Stimulated activated CD4-positive, alpha-beta T cell treated with anti-CD3 and anti-CD28 coated beads, Interleukin-1b, Interleukin-23, amount 100 ng/mL, for 48 hours (primary cell): ENCODE measurements around the gene FAM47C.
"Not testable (repeated sequence)": the region's sequence is repeated elsewhere in the genome, so short reads cannot be mapped to it uniquely, and the experiment has no call there.

Experiments
- DNase-seq: peaks from one replicate; pipeline ENCODE4 v3.0.0-alpha.2; 2020

FAM47C gene

DNA sequence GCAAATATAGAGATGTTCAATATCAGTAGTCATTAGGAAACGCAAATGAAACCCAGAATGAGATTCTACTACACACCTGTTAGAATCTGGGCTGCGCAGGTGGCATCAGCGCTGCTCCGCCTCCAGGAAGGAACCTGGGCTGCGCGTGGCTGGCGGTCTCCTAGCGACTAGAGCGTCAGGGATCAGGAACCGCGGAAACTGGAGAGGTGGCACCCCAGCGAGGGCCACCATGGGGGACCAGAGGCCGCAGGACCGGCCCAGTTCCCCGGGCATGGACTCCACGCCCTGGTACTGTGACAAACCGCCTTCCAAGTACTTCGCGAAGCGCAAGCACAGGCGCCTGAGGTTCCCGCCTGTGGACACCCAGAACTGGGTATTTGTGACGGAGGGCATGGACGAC, at the start of gene FAM47C:
Gene FAM47C, plus strand, starts transcription at position 185 of the 400 bp plus-strand sequence. Its CDS starts 45 bp downstream, at position 230.
- DNase-seq, result not testable (repeated sequence)

DNA sequence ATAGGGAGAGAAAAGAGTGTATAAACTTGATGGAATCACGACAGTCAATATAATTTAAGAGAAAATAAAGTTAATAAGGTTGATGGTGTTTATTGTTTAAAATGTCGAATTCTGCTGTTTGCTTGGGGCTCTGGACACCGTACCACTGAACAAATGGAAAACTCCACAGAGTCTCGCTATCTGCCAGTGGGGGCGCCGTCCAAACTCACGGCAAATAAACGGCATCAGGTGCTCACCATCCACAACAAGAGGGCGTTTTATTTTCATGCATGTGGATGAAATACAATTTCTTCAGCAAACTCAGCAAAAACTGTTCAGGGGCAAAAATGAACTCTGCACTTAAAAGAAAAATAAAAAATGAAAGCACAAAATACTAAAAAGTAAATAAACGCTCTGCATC, 46.6 kb upstream of the FAM47C start:
- DNase-seq, result no peak

DNA sequence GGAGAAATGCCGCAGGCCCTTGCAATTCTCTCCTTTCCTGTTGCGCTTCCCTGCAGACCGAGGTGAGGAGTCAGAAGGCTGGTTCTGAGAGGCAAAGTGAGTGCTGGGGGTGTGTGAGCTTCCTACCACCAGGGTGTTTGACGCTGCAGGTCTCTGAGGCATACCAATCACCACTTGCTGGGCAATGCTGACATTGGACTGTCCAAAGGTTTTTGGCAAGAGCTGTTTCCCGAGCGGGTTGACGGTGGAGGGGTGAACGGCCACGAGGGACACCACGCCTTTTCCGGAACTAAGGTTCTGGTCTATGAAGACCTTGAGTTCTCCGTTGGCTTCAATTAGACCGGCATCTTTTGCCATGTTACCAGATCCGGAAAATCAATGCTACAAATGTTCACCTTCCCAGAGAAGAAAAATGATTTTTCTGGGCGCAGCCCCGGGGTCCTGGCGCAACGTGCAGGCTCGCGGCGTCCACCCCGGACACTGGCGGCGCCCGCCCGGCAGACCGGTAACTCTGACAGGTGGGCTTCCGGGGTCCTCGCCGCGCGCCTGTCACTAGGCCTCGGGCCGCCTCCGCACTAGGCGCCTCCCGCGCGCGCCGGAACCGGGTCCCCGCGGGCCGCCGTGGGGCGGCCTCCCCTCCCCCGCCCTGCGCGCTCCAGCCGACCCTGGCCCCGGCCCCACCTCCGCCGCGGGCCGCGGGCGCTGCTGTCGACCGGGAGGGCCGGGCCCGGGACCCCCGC, 44.9 kb upstream of the FAM47C start:
- no peak for DNase-seq

DNA sequence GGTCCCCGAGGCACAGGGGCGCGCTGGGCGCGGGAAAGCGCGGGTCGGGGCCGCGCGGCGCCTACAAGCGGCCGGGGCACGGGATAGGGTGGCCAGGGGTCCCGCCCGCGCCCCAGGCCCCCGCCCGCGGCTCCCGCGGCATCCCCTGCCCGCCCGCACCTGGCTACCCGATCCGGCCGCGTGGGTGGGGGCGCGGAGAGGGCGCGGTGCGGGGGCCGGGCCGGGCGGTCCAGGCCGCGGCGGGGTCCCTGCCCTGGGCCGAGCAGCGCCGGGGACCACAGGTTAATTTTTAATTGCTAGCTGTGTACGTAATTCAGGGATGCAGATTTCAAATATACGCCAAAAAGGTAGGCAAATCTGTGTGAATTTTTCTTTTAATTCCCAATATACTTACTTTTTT, 44.3 kb upstream of the FAM47C start:
- DNase-seq, result no peak

DNA sequence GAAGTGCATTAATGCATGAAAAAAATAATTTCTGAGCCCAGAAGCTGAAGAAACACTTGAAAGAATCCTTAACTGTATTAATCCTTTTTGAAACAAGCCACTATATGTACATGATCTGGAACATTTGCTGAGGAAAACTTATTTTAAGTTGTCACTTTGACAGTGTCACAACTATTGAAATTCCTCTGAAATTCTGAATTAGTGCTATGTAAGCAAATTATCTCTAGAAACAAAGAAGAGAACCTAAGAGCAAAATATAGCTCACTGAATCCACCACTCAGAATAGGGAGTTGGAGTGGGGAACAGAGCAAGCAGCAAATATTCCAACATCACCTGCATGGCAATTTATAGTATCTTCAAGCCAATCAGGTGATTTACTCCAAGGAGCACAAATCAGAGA, 34.6 kb upstream of the FAM47C start:
- no peak for DNase-seq

DNA sequence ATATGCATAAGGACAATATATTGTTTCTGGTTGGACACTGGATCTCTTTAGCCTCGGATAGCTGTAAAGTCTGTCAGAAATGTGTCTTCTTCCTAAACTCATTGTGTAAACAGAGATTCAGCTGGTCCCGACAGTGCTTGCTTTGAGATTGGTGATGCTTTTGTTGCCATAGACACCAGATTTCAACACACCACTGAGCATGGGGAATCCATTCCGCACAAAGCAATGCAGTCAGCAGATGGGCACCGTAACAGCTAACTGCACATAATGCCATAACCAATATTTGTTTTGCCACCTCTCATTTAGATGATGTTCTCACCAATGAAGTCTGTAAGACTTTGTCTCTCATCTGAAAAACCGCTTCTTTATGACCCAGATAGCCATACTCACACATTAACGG, 33.3 kb upstream of the FAM47C start:
- DNase-seq, result no peak

DNA sequence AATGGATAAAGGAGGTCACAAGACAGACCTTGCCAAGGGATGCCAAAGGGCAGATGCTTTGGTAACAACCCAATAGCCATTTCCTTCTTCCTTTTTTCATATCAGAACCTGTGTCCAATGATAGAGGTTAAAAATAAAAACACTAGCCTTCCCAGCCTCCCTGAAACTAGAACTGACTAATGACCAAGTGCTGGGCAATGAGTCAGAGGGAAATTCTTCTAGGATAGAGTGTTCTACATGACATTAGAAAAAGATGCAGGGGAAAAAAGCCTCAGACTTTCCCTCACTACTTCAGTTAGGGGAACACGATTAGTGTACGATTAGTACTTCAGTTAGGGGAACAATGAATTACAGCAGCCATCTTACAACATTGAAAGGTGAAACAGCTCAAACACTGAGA, 29.3 kb upstream of the FAM47C start:
- no peak for DNase-seq

DNA sequence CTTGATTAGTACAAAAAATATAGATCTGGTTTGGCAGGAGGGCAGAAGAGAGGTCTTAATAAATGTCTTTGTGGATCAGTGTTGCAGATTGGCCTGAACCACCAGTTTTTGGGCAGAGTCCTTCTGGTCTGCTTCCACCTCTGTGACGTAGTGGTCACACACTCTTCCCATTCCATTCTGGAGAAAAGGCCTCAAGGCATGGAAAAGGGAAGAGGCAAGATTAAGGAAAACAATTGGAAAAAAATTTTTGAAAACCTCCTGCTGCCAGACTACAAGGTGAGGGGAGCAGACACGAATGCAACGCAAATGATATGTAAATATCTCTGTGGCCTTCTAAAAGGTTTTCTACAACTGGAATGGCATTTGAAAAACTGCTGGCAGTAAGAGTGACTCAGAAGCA, 24.3 kb upstream of the FAM47C start:
- no peak for DNase-seq

DNA sequence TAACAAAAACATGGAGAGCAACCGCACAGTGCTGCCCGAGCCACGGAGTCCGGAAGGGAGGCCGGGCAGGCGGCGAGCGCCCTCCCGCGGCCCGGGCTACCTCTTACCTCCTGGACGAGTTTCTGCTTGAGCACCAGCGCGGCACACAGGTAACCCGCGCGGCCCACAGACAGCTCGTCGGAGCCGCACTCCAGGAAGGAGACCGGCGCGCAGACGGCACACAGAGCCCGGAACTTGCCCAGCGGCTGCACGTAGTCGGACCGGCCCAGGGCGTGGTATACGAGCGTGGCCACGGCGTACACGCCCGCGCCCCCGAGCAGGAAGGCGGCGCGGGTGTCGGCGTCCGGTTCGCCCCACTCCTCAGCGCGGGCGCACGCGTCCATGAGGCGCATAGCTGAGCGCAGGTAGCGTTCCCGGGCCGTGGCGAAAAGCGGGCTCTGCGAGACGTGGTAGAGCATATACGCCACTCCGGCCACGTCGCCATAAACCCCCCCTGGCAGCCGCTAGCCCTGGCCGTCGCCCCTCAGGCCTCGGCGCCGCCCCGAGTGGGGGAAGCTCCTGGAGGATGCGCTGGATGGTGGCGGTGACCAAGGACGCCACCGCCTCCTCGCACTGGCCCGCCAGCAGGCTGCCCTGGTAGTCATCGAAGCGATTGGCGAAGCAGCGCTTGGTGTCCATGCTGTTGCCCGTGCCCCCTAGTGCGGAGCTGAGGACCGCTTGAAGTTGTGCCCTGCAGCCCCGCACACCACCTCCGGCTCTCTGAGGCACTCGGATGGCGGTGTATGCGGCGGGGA, 22.6 kb upstream of the FAM47C start:
- not testable (repeated sequence) for DNase-seq

DNA sequence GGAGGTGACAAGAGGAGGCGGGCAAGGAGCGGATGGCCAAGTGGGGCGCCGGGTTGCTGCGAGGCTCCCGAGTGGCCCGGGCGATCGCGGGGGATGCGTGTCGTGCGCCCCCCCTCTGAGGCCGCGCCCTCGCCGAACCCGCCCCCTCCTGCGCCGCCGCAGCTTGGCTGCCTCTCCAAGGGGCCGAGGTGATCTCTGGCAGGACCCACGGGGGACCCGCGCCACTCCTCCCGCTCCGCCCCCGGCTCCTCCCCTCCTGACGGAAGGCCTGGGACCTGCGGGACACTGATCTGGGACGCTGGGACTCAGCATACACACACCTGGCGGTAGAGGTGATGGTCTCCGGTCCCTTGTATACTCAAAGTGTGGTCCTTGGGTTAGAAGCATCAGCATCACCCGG, 21.9 kb upstream of the FAM47C start:
- no peak for DNase-seq

DNA sequence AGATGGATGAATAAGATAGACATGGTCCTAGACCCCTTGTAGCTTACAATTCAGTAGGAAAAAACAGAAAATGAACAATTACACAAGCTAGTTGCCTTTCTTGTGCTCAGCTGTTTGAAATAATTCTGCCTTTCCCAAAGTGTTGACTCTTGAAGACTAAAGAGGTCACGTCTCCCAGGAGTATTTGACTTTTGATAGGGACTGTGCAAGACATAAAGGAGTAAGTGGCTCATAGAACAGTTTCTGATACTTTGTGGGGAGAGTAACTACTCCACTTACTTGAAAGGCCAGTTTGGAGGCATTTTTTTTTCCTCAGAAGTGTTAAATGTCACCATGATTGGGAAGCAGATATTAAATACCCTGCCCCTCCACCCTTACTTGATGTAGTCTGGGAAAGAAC, 21.0 kb upstream of the FAM47C start:
- DNase-seq, result not testable (repeated sequence)

DNA sequence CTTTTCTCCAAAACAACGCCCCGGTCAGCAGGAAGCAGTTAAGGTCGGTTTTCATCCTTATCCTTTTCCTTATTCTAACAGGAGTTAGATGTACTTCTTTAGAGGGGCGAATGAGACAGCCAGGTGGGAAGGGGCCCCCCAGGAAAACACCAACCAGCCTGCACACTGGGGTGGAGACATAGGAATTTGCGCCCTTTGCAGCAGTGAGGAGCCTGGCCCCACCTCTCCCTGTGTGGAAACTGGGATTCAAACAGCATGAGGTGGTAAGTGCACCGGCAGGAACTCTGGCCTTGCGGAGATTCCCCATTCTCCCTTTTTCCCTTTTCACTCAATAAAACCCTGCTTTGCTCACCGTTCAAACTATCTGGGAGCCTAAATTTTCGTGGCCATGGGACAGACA, 8.0 kb upstream of the FAM47C start:
- DNase-seq, result no peak

DNA sequence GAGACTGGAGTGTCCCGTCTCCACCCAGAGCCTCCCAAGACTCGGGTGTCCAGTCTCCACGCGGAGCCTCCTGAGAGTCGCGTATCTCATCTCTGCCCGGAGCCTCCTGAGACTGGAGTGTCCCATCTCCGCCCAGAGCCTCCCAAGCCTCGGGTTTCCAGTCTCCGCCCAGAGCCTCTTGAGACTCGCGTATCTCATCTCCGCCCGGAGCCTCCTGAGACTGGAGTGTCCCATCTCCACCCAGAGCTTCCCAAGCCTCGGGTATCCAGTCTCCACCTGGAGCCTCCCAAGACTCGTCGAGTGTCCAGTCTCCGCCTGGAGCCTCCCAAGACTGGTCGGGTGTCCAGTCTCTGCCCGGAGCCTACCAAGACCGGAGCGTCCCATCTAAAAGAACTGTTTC, 2.3 kb downstream of the FAM47C start:
- no peak for DNase-seq

DNA sequence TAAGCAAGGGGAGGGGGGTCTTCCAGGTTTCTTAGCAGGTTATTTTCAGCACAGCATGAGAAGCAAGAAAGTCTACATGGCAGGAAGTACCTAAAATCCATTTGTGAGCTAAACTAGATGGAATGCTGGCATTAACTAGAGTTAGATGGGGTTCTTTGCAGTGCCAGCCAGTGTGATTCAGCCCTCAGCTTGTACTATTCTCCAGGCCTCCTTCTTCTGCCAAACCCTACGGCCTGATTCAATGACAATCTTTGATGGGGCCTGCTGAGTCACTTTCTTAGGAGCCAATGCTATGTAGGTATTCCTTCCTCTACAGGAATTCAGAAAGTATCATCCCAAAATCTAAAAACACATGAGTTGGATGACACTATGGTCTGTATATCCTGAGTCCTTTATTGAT, 26.1 kb downstream of the FAM47C start:
- DNase-seq, result not testable (repeated sequence)

DNA sequence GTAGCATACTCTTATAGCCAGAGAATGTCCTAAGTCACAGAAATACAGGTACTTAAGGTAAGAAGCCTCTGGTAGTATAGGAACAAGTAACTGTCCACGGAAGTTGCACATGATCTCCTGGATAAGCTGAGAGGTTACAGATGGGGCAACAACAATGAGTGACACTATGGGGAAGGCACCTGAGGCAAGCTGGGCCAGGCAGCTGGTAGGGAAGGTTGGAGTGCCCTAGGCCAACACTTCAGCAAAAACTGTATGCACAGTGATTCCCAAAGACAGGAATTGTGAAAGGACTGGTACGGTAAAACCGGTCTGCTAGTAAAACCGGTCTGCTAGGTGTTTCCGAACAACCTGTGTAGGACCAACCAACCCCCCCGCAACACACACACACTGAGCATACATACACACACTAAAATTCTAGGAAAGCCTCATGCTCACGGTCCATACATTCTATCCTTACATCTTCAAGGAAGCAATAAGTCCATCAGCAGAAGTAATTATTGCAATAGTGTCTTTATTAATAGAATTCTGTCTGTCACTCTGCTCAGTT, 28.6 kb downstream of the FAM47C start:
- DNase-seq, result not testable (repeated sequence)

DNA sequence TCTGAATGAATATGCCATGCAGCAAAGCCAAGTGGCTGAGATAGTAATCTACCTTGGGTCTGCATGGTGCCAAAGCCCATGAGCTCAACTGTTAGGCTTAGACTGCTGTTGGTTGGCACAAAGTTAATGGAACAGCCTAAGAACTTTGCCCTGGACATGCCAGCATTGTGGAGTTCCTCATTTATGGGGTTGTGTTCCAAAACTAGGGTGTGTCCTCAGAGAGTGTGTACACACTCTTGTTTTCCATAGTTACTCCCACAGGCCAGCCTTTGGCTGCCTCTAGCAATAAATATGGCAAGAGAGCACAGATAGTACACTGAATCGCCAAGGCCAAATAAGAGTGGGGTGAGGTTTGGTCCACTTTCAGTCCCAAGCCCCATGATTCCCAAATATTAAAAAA, 30.6 kb downstream of the FAM47C start:
- DNase-seq, result not testable (repeated sequence)

DNA sequence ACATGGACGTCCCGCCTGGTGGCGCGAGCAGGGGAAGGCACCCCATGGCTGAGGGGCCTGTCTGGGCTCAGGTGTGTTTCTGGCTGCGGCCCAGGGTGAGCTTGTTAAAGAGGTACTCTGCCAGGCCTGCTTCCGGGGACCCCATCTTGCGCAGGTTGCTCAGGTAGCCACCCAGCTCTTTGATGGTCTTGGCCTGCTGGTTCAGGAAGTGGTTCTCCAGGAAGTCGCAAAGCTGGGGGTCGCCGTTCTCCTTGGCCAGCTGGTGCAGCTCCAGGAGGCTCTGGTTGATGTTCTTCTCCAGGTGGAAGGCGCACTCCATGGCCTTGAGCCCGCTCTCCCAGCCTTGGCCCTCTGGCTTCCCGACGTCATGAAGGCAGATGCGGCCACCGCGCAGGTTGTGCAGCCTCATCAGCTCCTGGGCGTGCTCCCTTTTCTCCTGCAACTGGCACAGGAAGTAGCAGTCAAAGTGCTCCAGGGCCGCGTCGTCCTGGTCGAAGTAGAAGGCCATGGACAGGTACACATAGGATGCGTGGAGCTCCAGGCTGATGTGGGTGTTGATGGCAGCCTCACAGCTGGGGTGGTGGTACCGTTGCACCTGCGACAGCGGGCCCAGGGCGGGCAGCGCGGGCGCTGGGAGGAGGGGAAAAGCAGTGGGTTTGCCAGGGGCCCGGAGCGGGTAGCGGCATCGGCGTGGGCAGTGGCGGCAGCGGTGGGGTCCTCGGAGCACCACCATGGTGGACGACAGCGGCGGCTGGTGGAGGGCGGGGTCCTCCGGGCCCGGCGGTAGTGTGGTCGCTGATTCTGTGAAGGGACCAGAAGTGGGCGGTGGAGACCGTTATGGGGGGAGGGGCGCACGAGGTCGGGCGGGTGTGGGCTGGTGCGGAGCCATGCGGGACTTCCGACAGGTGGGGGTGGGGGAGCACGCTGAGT, 35.1 kb downstream of the FAM47C start:
- DNase-seq, result not testable (repeated sequence)

DNA sequence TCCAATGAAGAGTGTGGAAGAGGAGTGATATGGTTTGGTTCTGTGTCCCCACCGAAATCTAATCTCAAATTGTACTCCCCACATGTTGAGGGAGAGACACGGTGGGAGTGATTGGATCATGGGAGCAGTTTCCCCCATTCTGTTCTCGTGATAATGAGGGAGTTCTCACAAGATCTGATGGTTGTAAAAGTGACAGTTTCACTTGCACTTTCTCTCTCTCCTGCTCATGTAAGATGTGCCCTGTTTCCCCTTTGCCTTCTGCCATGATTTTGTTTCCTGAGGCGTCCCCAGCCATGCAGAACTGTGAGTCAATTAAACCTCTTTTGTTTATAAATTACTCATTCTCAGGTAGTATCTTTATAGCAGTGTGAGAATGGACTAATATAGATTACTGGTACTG, 39.6 kb downstream of the FAM47C start:
- DNase-seq, result no peak

DNA sequence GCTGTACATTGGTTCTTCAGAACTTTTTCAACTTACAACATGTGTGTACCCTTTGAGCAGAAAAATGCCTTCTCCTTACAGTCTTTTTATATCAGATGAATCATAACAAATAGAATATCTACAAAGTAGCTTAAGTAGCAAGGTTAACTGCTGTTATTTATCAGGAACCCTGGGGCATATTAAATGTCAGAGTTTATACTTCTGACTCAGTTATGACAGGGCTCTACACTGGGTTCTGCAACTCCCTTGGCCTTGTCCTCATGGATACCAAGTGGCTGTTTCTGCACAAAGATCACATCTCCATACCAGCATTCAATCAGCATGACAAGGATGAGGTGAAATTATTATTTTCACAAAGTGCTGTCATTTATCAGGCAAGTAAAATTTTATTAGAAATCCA, 49.4 kb downstream of the FAM47C start:
- DNase-seq, result not testable (repeated sequence)

DNA sequence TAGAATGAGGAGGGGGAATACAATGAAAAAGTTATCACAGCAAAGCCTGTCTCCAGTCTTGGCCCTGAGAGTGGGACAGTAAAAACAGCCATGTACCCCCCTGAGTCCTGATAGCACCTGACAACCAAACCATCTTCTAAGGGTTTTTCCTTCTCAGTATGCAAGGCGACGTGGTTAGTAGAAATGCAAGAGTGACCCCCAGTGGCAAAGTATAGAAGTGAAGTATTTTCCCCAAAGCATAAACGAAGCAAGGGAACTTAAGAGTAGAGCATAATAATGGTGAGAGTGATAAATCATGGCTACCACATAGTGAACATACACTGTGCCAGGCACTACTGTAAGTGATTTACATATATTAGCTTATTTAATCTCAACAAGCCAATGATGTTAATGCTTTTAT, 52.8 kb downstream of the FAM47C start:
- DNase-seq, result no peak
